ENCODE measurements around the gene ANKRD7. TPM values are rescaled to one million over a fixed set of nuclear protein-coding genes. Genes with fewer than 3 reads are reported as not detected.

Gene ANKRD7
- total RNA-seq, 4 donors from 2014 or later: 4.8 TPM; not detected in 3

GRCh38 chr7:118218413-118219156 is 5.9 kb upstream of the ANKRD7 start:
- no peak for DNase-seq
- no peaks in the 10 kb centered on the region for H3K36me3 ChIP-seq
- H3K9me3 ChIP-seq: no peaks in the 10 kb centered on the region
- no peak for TF ChIP-seq POLR2A (IDR thresholded peaks at IDR 0.05)
- TF ChIP-seq, protein P1, sequence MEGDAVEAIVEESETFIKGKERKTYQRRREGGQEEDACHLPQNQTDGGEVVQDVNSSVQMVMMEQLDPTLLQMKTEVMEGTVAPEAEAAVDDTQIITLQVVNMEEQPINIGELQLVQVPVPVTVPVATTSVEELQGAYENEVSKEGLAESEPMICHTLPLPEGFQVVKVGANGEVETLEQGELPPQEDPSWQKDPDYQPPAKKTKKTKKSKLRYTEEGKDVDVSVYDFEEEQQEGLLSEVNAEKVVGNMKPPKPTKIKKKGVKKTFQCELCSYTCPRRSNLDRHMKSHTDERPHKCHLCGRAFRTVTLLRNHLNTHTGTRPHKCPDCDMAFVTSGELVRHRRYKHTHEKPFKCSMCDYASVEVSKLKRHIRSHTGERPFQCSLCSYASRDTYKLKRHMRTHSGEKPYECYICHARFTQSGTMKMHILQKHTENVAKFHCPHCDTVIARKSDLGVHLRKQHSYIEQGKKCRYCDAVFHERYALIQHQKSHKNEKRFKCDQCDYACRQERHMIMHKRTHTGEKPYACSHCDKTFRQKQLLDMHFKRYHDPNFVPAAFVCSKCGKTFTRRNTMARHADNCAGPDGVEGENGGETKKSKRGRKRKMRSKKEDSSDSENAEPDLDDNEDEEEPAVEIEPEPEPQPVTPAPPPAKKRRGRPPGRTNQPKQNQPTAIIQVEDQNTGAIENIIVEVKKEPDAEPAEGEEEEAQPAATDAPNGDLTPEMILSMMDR (IDR thresholded peaks at IDR 0.05): no peak
- intact Hi-C loops (cut with DNase I; ENCODE audit: low total_unique reads): no loop called here
- H3K4me1 ChIP-seq: no peaks in the 10 kb centered on the region
- H3K4me3 ChIP-seq: no peak overlapping the region
- no peaks in the 10 kb centered on the region for H3K27me3 ChIP-seq
- H3K27ac ChIP-seq: no peak overlapping the region

DNA sequence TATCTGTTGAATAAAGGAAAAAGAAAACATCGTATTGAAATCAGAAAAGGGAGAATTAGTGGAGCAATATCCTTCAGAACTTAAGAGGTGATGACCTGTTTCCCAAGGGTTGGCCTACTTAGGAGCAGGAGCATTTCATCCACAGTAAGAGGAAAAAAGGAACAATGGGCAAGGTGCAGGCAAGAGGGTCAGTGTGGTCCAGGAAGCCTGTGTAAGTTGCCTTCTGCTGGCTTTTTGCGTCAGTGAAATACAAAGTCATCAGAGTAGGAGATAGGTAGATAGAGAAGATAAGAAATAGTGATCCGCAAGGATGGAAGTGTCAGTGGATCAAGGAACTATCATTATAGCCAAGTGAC is 5.4 kb upstream of the ANKRD7 start:
- no peak for DNase-seq
- TF ChIP-seq, protein P1 (IDR thresholded peaks at IDR 0.05): no peak
- TF ChIP-seq POLR2A (IDR thresholded peaks at IDR 0.05): no peak
- Histone ChIP-seq H3K4me1 (no peaks in the 10 kb centered on the region), H3K9me3 (no peaks in the 10 kb centered on the region), H3K27me3 (no peaks in the 10 kb centered on the region), H3K4me3 (no peak overlapping the region), H3K27ac (no peak overlapping the region), H3K36me3 (no peaks in the 10 kb centered on the region)
- intact Hi-C loops (cut with DNase I; ENCODE audit: low total_unique reads): no loop called here

- intact Hi-C loops (cut with DNase I; ENCODE audit: low total_unique reads): no loop called here
- no peak for TF ChIP-seq POLR2A (IDR thresholded peaks at IDR 0.05)
- TF ChIP-seq, protein P1 (IDR thresholded peaks at IDR 0.05): no peak
- H3K4me3 ChIP-seq: no peak overlapping the region
Observed at GRCh38 chr7:118220583-118220982, 3.9 kb upstream of the ANKRD7 start.

GRCh38 chr7:118222591-118222990 is 1.9 kb upstream of the ANKRD7 start:
- DNase-seq: no peak
- no peak for TF ChIP-seq POLR2A (IDR thresholded peaks at IDR 0.05)
- TF ChIP-seq, protein P1 (IDR thresholded peaks at IDR 0.05): no peak
- H3K4me1 ChIP-seq: no peaks in the 10 kb centered on the region

More at GRCh38 chr7:118220583-118220982, 3.9 kb upstream of the ANKRD7 start:
- no peak for DNase-seq
- no peaks in the 10 kb centered on the region for H3K27me3 ChIP-seq
- H3K9me3 ChIP-seq: no peaks in the 10 kb centered on the region
- no peaks in the 10 kb centered on the region for H3K4me1 ChIP-seq
- H3K36me3 ChIP-seq: no peaks in the 10 kb centered on the region
- H3K27ac ChIP-seq: no peak overlapping the region

GRCh38 chr7:118232837-118233236 is 8.3 kb downstream of the ANKRD7 start:
- Histone ChIP-seq H3K9me3 (no peaks in the 10 kb centered on the region), H3K36me3 (no peaks in the 10 kb centered on the region), H3K4me3 (no peak overlapping the region), H3K27me3 (no peaks in the 10 kb centered on the region), H3K4me1 (no peaks in the 10 kb centered on the region), H3K27ac (no peak overlapping the region)
- DNase-seq: no peak
- no peak for TF ChIP-seq POLR2A (IDR thresholded peaks at IDR 0.05)
- TF ChIP-seq, protein P1 (IDR thresholded peaks at IDR 0.05): no peak
- intact Hi-C loops (cut with DNase I; ENCODE audit: low total_unique reads): no loop called here

More at GRCh38 chr7:118222591-118222990, 1.9 kb upstream of the ANKRD7 start:
- H3K27ac ChIP-seq: no peak overlapping the region
- H3K27me3 ChIP-seq: no peaks in the 10 kb centered on the region
- no peaks in the 10 kb centered on the region for H3K9me3 ChIP-seq
- intact Hi-C loops (cut with DNase I; ENCODE audit: low total_unique reads): no loop called here
- H3K36me3 ChIP-seq: no peaks in the 10 kb centered on the region
- H3K4me3 ChIP-seq: no peak overlapping the region
